ENCODE data around the gene PLSCR5.

PLSCR5 gene

DNA sequence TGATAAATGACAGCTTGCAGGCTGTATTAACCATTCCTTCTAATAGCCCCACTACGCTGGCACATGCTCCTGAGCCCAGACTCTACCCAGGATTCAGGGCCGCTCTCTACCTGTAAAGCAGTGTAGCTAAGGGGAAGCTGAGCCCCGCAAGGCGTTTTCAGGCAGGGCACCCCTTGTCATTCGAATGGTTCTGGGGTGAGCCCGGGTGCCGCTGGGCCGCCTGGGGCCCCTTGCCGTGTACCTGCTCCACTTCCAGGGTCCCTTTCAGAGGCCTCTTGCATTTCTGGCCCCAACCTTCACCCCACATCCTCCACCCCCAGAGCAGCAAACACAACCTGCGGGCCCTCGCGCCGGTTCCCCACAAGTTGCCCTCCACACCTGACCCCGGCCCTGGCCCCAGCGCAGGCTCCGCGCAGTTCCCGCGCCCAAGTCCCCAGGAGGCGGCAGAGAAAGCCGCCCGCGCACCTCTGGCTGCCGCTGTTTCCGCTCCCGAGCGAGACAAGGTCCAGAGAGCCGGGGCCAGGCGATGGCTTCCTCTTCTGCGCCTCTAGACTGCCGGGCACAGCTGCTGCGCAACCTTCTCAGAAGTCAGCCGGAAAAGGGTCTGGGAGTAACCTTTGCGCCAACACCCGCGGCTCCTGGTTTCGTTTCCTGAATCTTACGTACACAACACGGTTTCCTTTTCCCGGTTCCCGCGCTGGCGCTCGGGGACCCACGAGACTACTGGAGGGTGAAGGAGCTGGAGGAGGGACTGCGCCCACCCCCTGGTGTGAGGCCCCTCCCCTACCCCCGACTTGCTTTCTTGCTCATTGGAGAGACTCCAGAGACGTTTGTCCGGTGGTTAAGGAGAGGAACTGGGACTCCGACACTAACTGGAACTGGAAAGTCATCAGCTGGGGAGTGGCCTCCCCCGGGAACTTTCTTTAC lies 60.9 kb downstream of the PLSCR5 start, which contains the start of gene PLSCR1:
Gene PLSCR1, minus strand, starts transcription at position 606 of the 927 bp plus-strand sequence. CDS start 8,055 bp downstream, outside the sequence.
- H3K9me3 ChIP-seq (ENCODE audit: control insufficient read depth, insufficient read depth, low read length), result no peaks in the 10 kb centered on the region
- peak within 1 kb of the TSS; percentile 69 for H3K9ac ChIP-seq (ENCODE audit: low read depth, low read length)
- H3K4me1 ChIP-seq (ENCODE audit: insufficient read depth, low read length), result no peaks in the 10 kb centered on the region; the same call in 1 of the 2 replicates
- H3K36me3 ChIP-seq (ENCODE audit: insufficient read depth, low read length), result no peaks in the 10 kb centered on the region

DNA sequence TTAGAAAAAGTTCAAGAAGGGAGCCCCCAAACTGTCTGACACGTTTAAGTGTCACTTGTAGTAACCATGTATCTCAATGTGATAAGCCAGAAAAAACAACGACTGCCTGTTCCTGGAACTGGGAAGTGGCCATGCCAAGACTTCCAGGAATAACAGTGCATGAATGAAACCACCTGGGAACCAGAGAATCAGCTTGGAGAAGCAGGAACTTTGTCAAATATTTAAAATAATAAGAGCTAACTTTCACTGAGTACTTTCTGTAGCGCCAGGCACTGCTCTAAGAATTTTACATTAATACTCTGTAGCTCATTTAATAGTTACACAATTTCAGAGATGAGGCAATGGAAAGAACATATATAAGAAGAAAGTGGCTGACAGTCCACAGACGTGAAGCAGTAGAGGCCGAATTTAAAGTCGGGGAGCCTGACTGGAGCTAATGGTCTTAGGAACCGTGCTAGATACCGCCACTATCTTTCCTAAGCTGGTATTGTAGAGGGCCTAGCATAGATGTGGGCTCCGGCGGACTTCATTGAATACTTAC lies 61.6 kb downstream of the PLSCR5 start:
- Histone ChIP-seq H3K9ac (ENCODE audit: low read depth, low read length) (peak overlapping the region; percentile 69), H3K9me3 (ENCODE audit: control insufficient read depth, insufficient read depth, low read length) (no peaks in the 10 kb centered on the region), H3K4me1 (ENCODE audit: insufficient read depth, low read length) (no peaks in the 10 kb centered on the region; the same call in 1 of the 2 replicates), H3K36me3 (ENCODE audit: insufficient read depth, low read length) (no peaks in the 10 kb centered on the region)

DNA sequence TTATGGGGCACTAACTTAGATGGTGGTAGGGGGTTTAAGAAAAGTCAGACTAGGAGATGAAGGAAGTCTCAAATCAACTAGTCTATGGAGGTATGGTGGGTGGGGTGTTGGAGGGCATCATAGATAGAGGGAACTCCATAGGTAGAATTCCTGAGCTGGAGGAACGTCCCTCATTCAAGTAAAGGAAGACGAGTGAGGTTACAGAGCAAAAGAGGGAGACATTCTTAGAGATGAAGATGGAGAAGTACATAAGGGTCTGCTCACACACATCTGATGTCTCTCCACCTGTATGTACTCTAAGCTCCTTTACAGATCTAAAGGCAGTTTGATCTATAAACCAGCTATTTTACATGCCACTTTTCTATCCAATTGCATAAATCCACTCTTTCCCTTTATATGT lies 62.2 kb downstream of the PLSCR5 start:
- Histone ChIP-seq H3K9me3 (ENCODE audit: control insufficient read depth, insufficient read depth, low read length) (no peaks in the 10 kb centered on the region), H3K36me3 (ENCODE audit: insufficient read depth, low read length) (no peaks in the 10 kb centered on the region), H3K9ac (ENCODE audit: low read depth, low read length) (peak overlapping the region; percentile 69; the same call in 1 of the 2 replicates), H3K4me1 (ENCODE audit: insufficient read depth, low read length) (no peaks in the 10 kb centered on the region; the same call in 1 of the 2 replicates)

DNA sequence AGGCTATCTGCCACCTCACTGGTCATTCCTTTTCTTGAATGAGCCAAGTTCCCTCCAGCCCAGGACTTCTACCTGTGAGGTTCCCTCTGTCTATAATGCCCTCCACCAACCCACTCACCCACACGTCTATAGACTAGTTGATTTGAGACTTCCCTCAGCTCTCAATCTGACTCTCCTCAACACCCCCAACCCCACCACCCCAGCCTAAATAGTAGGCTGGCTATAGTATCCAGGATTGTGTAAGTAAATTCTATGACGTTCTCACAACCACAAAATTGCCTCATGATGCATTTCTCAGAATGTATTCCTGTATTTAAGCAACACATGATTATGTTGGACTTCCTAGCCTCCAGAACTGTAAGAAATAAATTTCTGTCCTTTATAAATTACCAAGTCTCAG lies 63.0 kb downstream of the PLSCR5 start:
- Histone ChIP-seq H3K36me3 (ENCODE audit: insufficient read depth, low read length) (no peaks in the 10 kb centered on the region), H3K9me3 (ENCODE audit: control insufficient read depth, insufficient read depth, low read length) (no peaks in the 10 kb centered on the region), H3K4me1 (ENCODE audit: insufficient read depth, low read length) (no peaks in the 10 kb centered on the region; the same call in 1 of the 2 replicates), H3K9ac (ENCODE audit: low read depth, low read length) (no peak overlapping the region)

DNA sequence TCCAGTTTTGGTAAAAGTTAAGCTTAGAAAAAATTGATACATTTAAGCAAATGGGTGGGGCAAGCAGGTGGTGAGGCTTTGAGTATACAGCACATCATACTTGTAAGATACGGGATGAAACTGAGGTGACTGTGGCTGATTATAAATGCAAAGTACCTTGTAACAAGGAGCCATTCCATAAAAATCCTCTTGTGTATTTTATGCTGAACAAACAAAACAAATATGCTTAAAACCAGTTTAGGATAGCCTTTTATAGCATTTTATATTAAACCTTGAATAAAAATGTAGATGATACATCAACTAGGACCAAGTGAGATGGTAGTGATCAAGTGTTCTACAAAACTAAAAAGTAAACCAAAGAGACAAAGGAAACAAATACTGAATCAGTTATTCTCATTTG lies 64.2 kb downstream of the PLSCR5 start:
- Histone ChIP-seq H3K36me3 (ENCODE audit: insufficient read depth, low read length) (no peaks in the 10 kb centered on the region), H3K9me3 (ENCODE audit: control insufficient read depth, insufficient read depth, low read length) (no peaks in the 10 kb centered on the region), H3K4me1 (ENCODE audit: insufficient read depth, low read length) (no peaks in the 10 kb centered on the region; the same call in 1 of the 2 replicates), H3K9ac (ENCODE audit: low read depth, low read length) (no peak overlapping the region)

DNA sequence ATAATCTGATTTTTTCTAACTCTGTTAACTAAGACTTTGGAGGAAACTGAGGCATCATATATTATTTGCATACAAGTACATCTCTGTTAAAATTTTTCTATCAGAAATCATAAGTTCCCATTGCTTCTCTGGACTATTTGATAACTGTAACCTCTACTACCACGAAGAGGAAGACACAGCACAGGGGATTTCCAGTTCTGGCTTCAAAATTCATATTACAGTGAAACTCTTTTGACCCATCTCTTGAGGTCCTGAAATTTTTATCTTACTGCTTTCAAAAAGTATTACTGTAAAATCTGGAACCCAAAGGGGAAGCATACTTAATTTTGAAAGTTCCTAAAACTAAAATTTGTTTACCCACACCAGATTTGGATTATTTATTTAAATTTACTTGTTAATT lies 64.9 kb downstream of the PLSCR5 start:
- Histone ChIP-seq H3K4me1 (ENCODE audit: insufficient read depth, low read length) (peaks cover 2% of the 10 kb centered on the region; the same call in 1 of the 2 replicates), H3K9me3 (ENCODE audit: control insufficient read depth, insufficient read depth, low read length) (no peaks in the 10 kb centered on the region), H3K36me3 (ENCODE audit: insufficient read depth, low read length) (no peaks in the 10 kb centered on the region), H3K9ac (ENCODE audit: low read depth, low read length) (no peak overlapping the region)

DNA sequence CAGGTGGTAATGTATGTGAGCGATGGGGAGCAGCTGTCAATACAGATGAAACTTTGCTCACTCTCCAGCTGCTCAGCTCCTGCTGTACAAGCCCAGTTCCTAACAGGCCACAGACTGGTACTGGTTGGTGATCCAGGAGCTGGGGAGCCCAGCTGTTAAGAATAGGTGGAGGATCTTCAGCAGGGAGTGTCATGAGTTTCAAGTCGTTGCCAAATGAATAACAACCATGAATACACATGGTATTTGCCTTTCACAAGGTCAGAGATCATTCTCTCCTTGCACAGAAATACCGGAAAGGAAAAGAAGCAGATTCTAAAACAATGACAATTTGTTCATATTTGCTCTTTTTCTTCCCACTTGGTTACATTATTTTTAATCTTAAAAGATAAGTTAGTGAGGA lies 65.8 kb downstream of the PLSCR5 start:
- H3K9ac ChIP-seq (ENCODE audit: low read depth, low read length), result no peak overlapping the region
- H3K36me3 ChIP-seq (ENCODE audit: insufficient read depth, low read length), result no peaks in the 10 kb centered on the region
- no peaks in the 10 kb centered on the region for H3K9me3 ChIP-seq (ENCODE audit: control insufficient read depth, insufficient read depth, low read length)
- H3K4me1 ChIP-seq (ENCODE audit: insufficient read depth, low read length), result peaks cover 5% of the 10 kb centered on the region; the same call in 1 of the 2 replicates

DNA sequence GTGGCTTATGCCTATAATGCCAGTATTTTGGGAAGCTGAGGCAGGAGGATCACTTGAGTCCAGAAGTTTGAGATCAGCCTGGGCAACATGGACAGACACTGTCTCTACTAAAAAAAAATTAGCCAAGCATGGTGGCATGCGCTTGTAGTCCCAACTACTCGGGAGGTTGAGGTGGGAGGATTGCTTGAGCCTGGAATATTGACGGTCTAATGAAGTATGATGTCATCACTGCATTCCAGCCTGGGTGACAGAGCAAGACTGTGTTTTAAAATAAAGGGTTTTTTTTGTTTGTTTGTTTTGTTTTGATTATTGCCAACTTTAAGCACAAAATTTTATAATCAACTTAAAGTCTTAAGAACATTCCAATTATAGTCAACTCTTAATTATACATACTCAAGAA lies 67.5 kb downstream of the PLSCR5 start:
- no peaks in the 10 kb centered on the region for H3K36me3 ChIP-seq (ENCODE audit: insufficient read depth, low read length)
- peaks cover 5% of the 10 kb centered on the region; the same call in 1 of the 2 replicates for H3K4me1 ChIP-seq (ENCODE audit: insufficient read depth, low read length)
- no peak overlapping the region for H3K9ac ChIP-seq (ENCODE audit: low read depth, low read length)
- H3K9me3 ChIP-seq (ENCODE audit: control insufficient read depth, insufficient read depth, low read length), result no peaks in the 10 kb centered on the region

DNA sequence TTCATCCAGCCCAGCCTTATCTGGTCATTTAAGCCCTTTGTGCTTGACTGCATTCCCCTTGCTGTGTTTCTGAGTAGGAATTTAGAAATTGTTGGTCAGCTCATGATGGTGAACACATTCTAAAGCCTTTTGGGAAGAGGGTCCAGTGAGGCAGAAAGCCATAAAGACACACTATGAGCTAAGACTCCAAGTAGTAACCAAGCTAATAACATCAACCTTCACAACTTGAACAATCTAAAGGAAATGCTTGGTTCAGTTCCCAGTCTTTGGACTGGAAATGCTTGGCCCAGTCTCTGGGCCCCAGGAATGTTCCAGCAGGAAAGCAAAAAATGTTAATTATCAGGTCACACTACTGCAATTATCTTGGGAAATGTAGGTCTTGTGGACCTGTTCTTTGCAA lies 68.5 kb downstream of the PLSCR5 start:
- H3K4me1 ChIP-seq (ENCODE audit: insufficient read depth, low read length), result peaks cover 5% of the 10 kb centered on the region; the same call in 1 of the 2 replicates
- H3K36me3 ChIP-seq (ENCODE audit: insufficient read depth, low read length), result 0 out of 2 replicates have a peak, but pooled peaks cover 2% of the 10 kb centered on the region
- no peak overlapping the region for H3K9ac ChIP-seq (ENCODE audit: low read depth, low read length)
- H3K9me3 ChIP-seq (ENCODE audit: control insufficient read depth, insufficient read depth, low read length), result no peaks in the 10 kb centered on the region

Data from ES-I3 (cell line).